Measurements from ENCODE around the gene DOCK4.
A peak's percentile ranks its signal among the peaks of the same experiment; 100 is the strongest.
"Not testable (repeated sequence)": the region's sequence is repeated elsewhere in the genome, so short reads cannot be mapped to it uniquely, and the experiment has no call there.

The DOCK4 gene

GRCh38 chr7:112206238-112206990 lies at the start of gene DOCK4, which contains the start of gene ZNF277:
TSS of gene DOCK4 (minus strand) at chr7:112206399. CDS start at chr7:112206138, 261 bp downstream.
TSS of gene ZNF277 (plus strand) at chr7:112206695. CDS start at chr7:112206717, 22 bp downstream.
- DNase-seq: peak; percentile 99

- DNase-seq: no peak
These were observed 49.2 kb upstream of the DOCK4 start for GRCh38 chr7:112255388-112255720.

- no peak for DNase-seq
These were observed 48.6 kb upstream of the DOCK4 start for GRCh38 chr7:112254709-112255387.

GRCh38 chr7:112254156-112254555 lies 48.0 kb upstream of the DOCK4 start:
- DNase-seq: no peak

- no peak for DNase-seq
These were observed 46.5 kb upstream of the DOCK4 start for GRCh38 chr7:112252691-112253090.

GRCh38 chr7:112252141-112252540 lies 45.9 kb upstream of the DOCK4 start:
- DNase-seq: no peak

- DNase-seq: not testable (repeated sequence)
These were observed 43.8 kb upstream of the DOCK4 start for GRCh38 chr7:112249967-112250366.

- no peak for DNase-seq
These were observed 42.4 kb upstream of the DOCK4 start for GRCh38 chr7:112248598-112248997.

GRCh38 chr7:112238852-112239610 lies 32.8 kb upstream of the DOCK4 start:
- no peak for DNase-seq

- no peak for DNase-seq
These were observed 32.1 kb upstream of the DOCK4 start for GRCh38 chr7:112238330-112238729.

- DNase-seq: no peak
These were observed 30.4 kb upstream of the DOCK4 start for GRCh38 chr7:112236597-112236996.

- no peak for DNase-seq
These were observed 27.9 kb upstream of the DOCK4 start for GRCh38 chr7:112234147-112234546.

- DNase-seq: no peak
These were observed 27.0 kb upstream of the DOCK4 start for GRCh38 chr7:112233048-112233697.

GRCh38 chr7:112232212-112232978 lies 26.2 kb upstream of the DOCK4 start:
- DNase-seq: no peak

GRCh38 chr7:112228632-112229031 lies 22.4 kb upstream of the DOCK4 start:
- DNase-seq: no peak

- DNase-seq: no peak
These were observed 20.6 kb upstream of the DOCK4 start for GRCh38 chr7:112226701-112227276.

GRCh38 chr7:112225006-112225405 lies 18.8 kb upstream of the DOCK4 start:
- no peak for DNase-seq

- no peak for DNase-seq
These were observed 18.0 kb upstream of the DOCK4 start for GRCh38 chr7:112224186-112224585.

GRCh38 chr7:112223310-112223709 lies 17.1 kb upstream of the DOCK4 start:
- DNase-seq: no peak

GRCh38 chr7:112220877-112221434 lies 14.8 kb upstream of the DOCK4 start:
- no peak for DNase-seq

- no peak for DNase-seq
These were observed 9.6 kb upstream of the DOCK4 start for GRCh38 chr7:112215787-112216186.

- DNase-seq: no peak
These were observed 8.7 kb upstream of the DOCK4 start for GRCh38 chr7:112214883-112215282.
